ENCODE measurements around the gene ZNF560. TPM values are rescaled to one million over a fixed set of nuclear protein-coding genes. Genes with fewer than 3 reads are reported as not detected.

Gene ZNF560
- total RNA-seq, 1 experiment from 2014 or later: not detected

- CTCF ChIA-PET: no interaction called here
- DNase-seq (ENCODE audit: low read depth, low spot score) (no peak), ATAC-seq (no peak)
- Histone ChIP-seq H3K4me3 (ENCODE audit: low read depth in 2 of 2, low read length in 2 of 2) (no peak overlapping the region), H3K27me3 (ENCODE audit: control insufficient read depth, insufficient read depth, low read length) (no peaks in the 10 kb centered on the region), H3K27ac (ENCODE audit: low read length) (no peak overlapping the region), H3K4me1 (ENCODE audit: control insufficient read depth, insufficient read depth, low read length) (no peaks in the 10 kb centered on the region), H3K9me3 (ENCODE audit: control insufficient read depth, insufficient read depth, low read depth, low read length) (no peaks in the 10 kb centered on the region; the same call in 1 of the 2 replicates), H3K36me3 (ENCODE audit: control insufficient read depth, insufficient read depth, low read length) (no peaks in the 10 kb centered on the region)
- intact Hi-C loops (cut with micrococcal nuclease; ENCODE audit: unreplicated experiment) (no loop called here), in situ Hi-C loops (cut with HindIII; ENCODE audit: low pct_unique_long_range_greater_than_20kb, low sequenced_read_pairs) (no loop called here)
- no peak for TF ChIP-seq POLR2AphosphoS5 (IDR thresholded peaks at IDR 0.05; ENCODE audit: low read depth, low read length)
- no peak for TF ChIP-seq TCF7L2 (IDR thresholded peaks at IDR 0.05; ENCODE audit: low read depth, low read length)
- TF ChIP-seq REST (IDR thresholded peaks at IDR 0.05; ENCODE audit: insufficient read depth in 1 of 2, low read depth in 2 of 2, low read length in 1 of 2): no peak
- TF ChIP-seq, protein P1, sequence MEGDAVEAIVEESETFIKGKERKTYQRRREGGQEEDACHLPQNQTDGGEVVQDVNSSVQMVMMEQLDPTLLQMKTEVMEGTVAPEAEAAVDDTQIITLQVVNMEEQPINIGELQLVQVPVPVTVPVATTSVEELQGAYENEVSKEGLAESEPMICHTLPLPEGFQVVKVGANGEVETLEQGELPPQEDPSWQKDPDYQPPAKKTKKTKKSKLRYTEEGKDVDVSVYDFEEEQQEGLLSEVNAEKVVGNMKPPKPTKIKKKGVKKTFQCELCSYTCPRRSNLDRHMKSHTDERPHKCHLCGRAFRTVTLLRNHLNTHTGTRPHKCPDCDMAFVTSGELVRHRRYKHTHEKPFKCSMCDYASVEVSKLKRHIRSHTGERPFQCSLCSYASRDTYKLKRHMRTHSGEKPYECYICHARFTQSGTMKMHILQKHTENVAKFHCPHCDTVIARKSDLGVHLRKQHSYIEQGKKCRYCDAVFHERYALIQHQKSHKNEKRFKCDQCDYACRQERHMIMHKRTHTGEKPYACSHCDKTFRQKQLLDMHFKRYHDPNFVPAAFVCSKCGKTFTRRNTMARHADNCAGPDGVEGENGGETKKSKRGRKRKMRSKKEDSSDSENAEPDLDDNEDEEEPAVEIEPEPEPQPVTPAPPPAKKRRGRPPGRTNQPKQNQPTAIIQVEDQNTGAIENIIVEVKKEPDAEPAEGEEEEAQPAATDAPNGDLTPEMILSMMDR (IDR thresholded peaks at IDR 0.05): no peak
- TF ChIP-seq SIN3A (IDR thresholded peaks at IDR 0.05; ENCODE audit: borderline replicate concordance, insufficient read depth, low read depth, low read length): no peak
- POLR2A ChIA-PET: no interaction called here
- BruUV-seq (replicated peaks): no TSS peak
Observed at GRCh38 chr19:9461938-9462337, 36.5 kb downstream of the ZNF560 start.

DNA sequence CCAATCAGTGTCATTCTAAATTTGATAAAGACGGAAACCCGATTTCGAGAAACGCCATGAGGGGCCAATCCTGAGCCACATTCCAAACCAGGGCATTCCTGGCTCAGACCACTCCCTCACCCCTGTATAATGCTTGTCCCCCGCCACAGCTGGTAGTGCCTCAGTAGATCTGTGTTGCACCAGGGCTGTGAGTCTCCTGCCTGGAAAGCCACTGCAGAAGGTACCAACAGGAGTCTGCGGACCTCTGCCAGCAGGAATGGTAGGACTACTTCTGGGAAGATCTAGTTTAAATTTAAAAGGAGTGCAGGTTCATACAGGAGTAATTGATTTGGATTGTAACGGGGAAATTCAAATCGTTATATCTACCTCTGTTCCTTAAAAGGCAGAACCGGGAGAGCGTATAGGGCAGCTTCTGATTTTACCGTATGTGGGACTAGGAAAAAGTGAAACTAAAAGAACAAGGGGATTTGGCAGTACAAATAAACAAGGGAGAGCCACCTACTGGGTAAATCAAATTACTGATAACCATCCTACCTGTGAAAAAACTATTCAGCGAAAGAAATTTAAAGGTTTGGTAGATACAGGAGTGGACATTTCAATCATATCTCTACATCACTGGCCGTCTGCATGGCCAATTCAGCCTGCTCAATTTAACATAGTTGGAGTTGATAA is 42.3 kb downstream of the ZNF560 start:
- ChIA-PET POLR2A (no interaction called here), CTCF (no interaction called here)
- Histone ChIP-seq H3K4me1 (ENCODE audit: control insufficient read depth, insufficient read depth, low read length) (no peaks in the 10 kb centered on the region), H3K27me3 (ENCODE audit: control insufficient read depth, insufficient read depth, low read length) (no peaks in the 10 kb centered on the region), H3K27ac (ENCODE audit: low read length) (no peak overlapping the region), H3K4me3 (ENCODE audit: low read depth in 2 of 2, low read length in 2 of 2) (no peak overlapping the region; a peak in 1 of 4 replicates), H3K36me3 (ENCODE audit: control insufficient read depth, insufficient read depth, low read length) (no peaks in the 10 kb centered on the region), H3K9me3 (ENCODE audit: control insufficient read depth, insufficient read depth, low read depth, low read length) (peaks cover 3% of the 10 kb centered on the region; the same call in 1 of the 2 replicates)
- intact Hi-C loops (cut with micrococcal nuclease; ENCODE audit: unreplicated experiment) (no loop called here), in situ Hi-C loops (cut with HindIII; ENCODE audit: low pct_unique_long_range_greater_than_20kb, low sequenced_read_pairs) (no loop called here)
- no peak for DNase-seq (ENCODE audit: low read depth, low spot score)
- no TSS peak for BruUV-seq (replicated peaks)
- no peak for TF ChIP-seq TCF7L2 (IDR thresholded peaks at IDR 0.05; ENCODE audit: low read depth, low read length)
- no peak for TF ChIP-seq REST (IDR thresholded peaks at IDR 0.05; ENCODE audit: insufficient read depth in 1 of 2, low read depth in 2 of 2, low read length in 1 of 2)
- TF ChIP-seq, protein P1 (IDR thresholded peaks at IDR 0.05): no peak
- TF ChIP-seq POLR2AphosphoS5 (IDR thresholded peaks at IDR 0.05; ENCODE audit: low read depth, low read length): no peak
- ATAC-seq: no peak
